Measurements from ENCODE around the gene C1QTNF4. TPM values are rescaled to one million over a fixed set of nuclear protein-coding genes. Genes with fewer than 3 reads are reported as not detected.

The C1QTNF4 gene
- total RNA-seq, 1 donor from 2014 or later, result 5.6 TPM

DNA sequence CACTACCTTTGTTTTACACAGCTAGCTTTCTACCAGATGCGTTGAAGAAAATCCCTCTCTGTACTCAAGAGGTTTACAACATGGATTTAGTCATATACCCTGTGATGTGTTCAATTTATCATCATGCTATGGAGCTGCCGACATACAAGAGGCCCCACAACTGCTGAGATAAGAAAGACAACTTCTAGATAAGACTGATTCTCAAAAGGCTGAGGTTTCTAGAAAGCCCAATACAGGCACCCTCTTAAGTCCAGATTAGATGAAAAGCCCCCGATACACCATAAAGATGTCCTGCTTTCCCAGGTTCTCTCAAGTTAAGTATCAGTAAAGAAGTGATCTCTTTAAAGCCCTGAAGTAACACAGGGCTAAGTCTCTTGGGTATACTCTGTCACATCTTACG, 33.8 kb upstream of the C1QTNF4 start:
- no peak overlapping the region for H3K4me3 Mint-ChIP-seq
- peaks cover 44% of the 10 kb centered on the region for H3K36me3 Mint-ChIP-seq
- TF ChIP-seq, protein P1, sequence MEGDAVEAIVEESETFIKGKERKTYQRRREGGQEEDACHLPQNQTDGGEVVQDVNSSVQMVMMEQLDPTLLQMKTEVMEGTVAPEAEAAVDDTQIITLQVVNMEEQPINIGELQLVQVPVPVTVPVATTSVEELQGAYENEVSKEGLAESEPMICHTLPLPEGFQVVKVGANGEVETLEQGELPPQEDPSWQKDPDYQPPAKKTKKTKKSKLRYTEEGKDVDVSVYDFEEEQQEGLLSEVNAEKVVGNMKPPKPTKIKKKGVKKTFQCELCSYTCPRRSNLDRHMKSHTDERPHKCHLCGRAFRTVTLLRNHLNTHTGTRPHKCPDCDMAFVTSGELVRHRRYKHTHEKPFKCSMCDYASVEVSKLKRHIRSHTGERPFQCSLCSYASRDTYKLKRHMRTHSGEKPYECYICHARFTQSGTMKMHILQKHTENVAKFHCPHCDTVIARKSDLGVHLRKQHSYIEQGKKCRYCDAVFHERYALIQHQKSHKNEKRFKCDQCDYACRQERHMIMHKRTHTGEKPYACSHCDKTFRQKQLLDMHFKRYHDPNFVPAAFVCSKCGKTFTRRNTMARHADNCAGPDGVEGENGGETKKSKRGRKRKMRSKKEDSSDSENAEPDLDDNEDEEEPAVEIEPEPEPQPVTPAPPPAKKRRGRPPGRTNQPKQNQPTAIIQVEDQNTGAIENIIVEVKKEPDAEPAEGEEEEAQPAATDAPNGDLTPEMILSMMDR (IDR thresholded peaks at IDR 0.05; ENCODE audit: unreplicated experiment), result no peak
- H3K9me3 Mint-ChIP-seq, result no peaks in the 10 kb centered on the region
- H3K27me3 Mint-ChIP-seq (ENCODE audit: low read depth), result no peaks in the 10 kb centered on the region
- no peak overlapping the region for H3K27ac Mint-ChIP-seq
- no peaks in the 10 kb centered on the region for H3K4me1 Mint-ChIP-seq
- DNase-seq (ENCODE audit: low spot score in 2 of 2, unreplicated experiment in 2 of 2), result no peak

DNA sequence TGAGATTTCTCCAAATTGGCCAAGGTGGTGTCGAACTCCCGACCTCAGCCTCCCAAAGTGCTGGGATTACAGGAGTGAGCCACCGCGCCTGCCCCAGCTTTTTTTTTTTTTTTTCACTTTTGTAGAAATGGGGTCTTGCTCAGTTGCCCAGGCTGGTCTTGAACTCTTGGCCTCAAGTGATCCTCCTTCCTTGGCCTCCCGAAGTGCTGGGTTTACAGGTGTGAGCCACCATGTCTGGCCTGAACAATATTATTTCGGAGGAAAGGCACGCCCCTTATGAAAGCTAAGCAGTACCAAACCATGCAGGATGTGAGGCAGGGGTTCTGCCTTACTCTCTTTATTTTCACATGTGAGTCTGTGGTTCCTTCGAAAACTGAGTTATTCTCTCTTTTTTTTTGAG, 32.0 kb upstream of the C1QTNF4 start:
- TF ChIP-seq, protein P1 (IDR thresholded peaks at IDR 0.05; ENCODE audit: unreplicated experiment), result no peak
- Mint-ChIP-seq H3K4me3 (no peak overlapping the region), H3K4me1 (no peaks in the 10 kb centered on the region), H3K9me3 (no peaks in the 10 kb centered on the region), H3K36me3 (peaks cover 37% of the 10 kb centered on the region), H3K27ac (no peak overlapping the region), H3K27me3 (ENCODE audit: low read depth) (no peaks in the 10 kb centered on the region)
- DNase-seq (ENCODE audit: low spot score in 2 of 2, unreplicated experiment in 2 of 2), result no peak

DNA sequence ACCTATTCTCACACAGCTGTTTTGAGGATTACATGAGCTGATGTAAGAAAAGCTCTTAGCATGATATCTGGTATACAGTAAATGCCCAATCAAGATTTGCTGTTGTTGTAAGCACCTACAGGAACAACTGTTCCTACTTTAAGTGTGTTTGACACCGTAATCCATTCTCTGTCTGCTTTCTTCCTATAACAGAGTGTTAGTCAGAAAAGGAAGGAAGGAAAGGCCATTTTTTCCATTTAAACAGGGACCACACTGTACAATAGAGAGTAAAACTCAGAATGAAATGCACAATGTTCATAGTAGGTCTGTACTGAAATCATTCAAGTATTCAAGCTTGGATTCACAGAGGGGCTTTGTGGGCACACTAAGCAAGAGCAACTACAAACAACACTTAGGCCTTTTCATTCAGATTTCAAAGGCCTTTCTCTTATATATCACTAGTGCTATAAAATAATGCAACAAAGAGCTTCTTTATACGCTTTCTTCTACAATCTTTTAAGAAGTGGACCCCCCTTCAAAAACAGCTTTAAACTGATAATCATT, 26.7 kb upstream of the C1QTNF4 start:
- Mint-ChIP-seq H3K27me3 (ENCODE audit: low read depth) (no peaks in the 10 kb centered on the region), H3K9me3 (no peaks in the 10 kb centered on the region), H3K36me3 (peaks cover 19% of the 10 kb centered on the region), H3K27ac (no peak overlapping the region), H3K4me3 (no peak overlapping the region), H3K4me1 (no peaks in the 10 kb centered on the region)
- no peak for DNase-seq (ENCODE audit: low spot score in 2 of 2, unreplicated experiment in 2 of 2)
- TF ChIP-seq, protein P1 (IDR thresholded peaks at IDR 0.05; ENCODE audit: unreplicated experiment), result no peak

DNA sequence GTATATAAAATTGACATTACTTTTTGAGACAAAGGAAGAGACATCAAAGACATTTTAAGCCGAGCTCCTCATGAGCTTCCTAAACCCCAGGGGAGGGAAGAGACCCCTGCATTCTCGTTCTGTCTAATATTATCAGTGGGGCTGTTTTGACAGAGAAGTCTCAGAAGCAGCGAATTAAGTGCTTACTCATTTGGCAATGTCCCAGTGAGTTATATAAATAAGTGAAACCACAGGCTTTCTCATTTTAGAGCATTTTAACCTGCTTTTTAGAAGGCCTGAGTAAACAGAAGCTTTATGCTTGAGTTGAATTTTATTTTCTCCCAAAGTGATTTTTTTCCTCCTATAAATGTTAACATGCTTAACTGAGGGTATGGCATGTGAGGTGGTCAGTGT, 23.2 kb upstream of the C1QTNF4 start:
- no peak for DNase-seq (ENCODE audit: low spot score in 2 of 2, unreplicated experiment in 2 of 2)
- no peaks in the 10 kb centered on the region for H3K27me3 Mint-ChIP-seq (ENCODE audit: low read depth)
- TF ChIP-seq, protein P1 (IDR thresholded peaks at IDR 0.05; ENCODE audit: unreplicated experiment), result no peak
- no peaks in the 10 kb centered on the region for H3K4me1 Mint-ChIP-seq
- no peaks in the 10 kb centered on the region for H3K9me3 Mint-ChIP-seq
- peaks cover 8% of the 10 kb centered on the region for H3K36me3 Mint-ChIP-seq
- no peak overlapping the region for H3K4me3 Mint-ChIP-seq
- no peak overlapping the region for H3K27ac Mint-ChIP-seq

DNA sequence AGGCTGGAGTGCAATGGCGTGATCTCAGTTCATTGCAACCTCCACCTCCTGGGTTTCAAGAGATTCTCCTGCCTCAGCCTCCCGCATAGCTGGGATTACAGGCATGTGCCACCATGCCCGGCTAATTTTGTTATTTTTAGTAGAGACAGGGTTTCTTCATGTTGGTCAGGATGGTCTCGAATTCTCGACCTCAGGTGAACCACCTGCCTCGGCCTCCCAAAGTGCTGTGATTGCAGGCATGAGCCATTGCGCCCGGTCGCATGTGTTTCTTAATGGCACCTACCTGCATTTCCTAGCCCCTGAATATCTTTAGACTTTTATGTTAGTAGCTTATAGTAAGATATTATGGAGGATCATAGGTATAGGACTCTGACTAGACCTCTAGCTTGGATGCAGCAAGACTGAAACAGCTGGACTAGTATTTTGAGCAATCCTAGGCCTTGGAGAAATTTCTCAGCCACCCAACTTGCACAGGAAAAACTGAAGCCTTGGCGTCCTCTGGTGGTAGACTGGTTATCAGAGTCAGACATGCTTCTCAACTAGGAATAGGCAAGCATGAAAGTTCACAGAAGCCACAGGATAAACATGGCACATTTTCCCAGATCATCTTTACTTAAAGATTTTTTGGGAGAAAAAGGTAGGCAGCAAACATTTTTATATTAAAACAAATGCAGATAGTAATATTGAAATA, 22.7 kb upstream of the C1QTNF4 start:
- TF ChIP-seq, protein P1 (IDR thresholded peaks at IDR 0.05; ENCODE audit: unreplicated experiment), result no peak
- H3K4me3 Mint-ChIP-seq, result no peak overlapping the region
- no peak for DNase-seq (ENCODE audit: low spot score in 2 of 2, unreplicated experiment in 2 of 2)

More for the DNA sequence above, 22.7 kb upstream of the C1QTNF4 start:
- Mint-ChIP-seq H3K4me1 (no peaks in the 10 kb centered on the region), H3K27ac (no peak overlapping the region), H3K9me3 (no peaks in the 10 kb centered on the region), H3K36me3 (peaks cover 8% of the 10 kb centered on the region), H3K27me3 (ENCODE audit: low read depth) (no peaks in the 10 kb centered on the region)

All from mesothelial cell of epicardium (in vitro differentiated cells).